Cardiac muscle cell (in vitro differentiated cells and primary cell): Measurements from ENCODE around the gene SLC5A10. TPM values are rescaled to one million over a fixed set of nuclear protein-coding genes. Genes with fewer than 3 reads are reported as not detected.

Experiments used
- DNase-seq, 2 donors: peaks; one replicate each; pipeline versions ENCODE4 v3.0.0 to v3.0.0-alpha.2; 2010 to 2017; ENCODE audit warnings: low read depth in 1 of 2, low spot score in 1 of 2
- H3K27ac ChIP-seq: fragments of 200-600 bp; sonication (generic); 2 replicates; pipeline ENCODE4 v1.5.1; 2016
- H3K27me3 ChIP-seq: fragments of 200-600 bp; sonication (generic); 2 replicates; pipeline ENCODE4 v1.6.0; 2016; ENCODE audit warnings: control low read depth
- H3K36me3 ChIP-seq: fragments of 200-600 bp; sonication (generic); 2 replicates; pipeline ENCODE4 v1.5.1; 2016; ENCODE audit warnings: control low read depth
- H3K4me1 ChIP-seq: fragments of 200-600 bp; sonication (generic); 2 replicates; pipeline ENCODE4 v1.8.1; 2017; ENCODE audit warnings: low read depth, mild to moderate bottlenecking, mixed run types
- H3K4me3 ChIP-seq: fragments of 200-600 bp; sonication (generic); 2 replicates; pipeline ENCODE4 v1.5.1; 2016; ENCODE audit warnings: mild to moderate bottlenecking
- H3K9me3 ChIP-seq: fragments of 200-600 bp; sonication (generic); 2 replicates; pipeline ENCODE4 v1.5.1; 2017; ENCODE audit warnings: low read depth, mild to moderate bottlenecking, control low read depth
- polyA plus RNA-seq: library from polyadenylated mRNA; unstranded; fragments of >200 nt; fragmentation: Nextera tagmentation; extraction: Ambion mirVana; gene quantifications from 2 replicates; pipeline ENCODE4 v1.2.1, GENCODE V29; 2016
- total RNA-seq: library from RNA; depleted of rRNA; stranded (reverse); fragments of >200 nt; gene quantifications from 2 replicates; pipeline ENCODE4 v1.2.3, GENCODE V29; 2016
- TF ChIP-seq, protein P1 (sequence below): IDR thresholded peaks from 2 replicates; pipeline ENCODE4 v1.5.1; 2012; ENCODE audit warnings: low read depth, mild to moderate bottlenecking, low read length

The SLC5A10 gene
- total and polyA plus RNA-seq, 2 experiments from 2014 or later, result 0.06 TPM; not detected in 1

DNA sequence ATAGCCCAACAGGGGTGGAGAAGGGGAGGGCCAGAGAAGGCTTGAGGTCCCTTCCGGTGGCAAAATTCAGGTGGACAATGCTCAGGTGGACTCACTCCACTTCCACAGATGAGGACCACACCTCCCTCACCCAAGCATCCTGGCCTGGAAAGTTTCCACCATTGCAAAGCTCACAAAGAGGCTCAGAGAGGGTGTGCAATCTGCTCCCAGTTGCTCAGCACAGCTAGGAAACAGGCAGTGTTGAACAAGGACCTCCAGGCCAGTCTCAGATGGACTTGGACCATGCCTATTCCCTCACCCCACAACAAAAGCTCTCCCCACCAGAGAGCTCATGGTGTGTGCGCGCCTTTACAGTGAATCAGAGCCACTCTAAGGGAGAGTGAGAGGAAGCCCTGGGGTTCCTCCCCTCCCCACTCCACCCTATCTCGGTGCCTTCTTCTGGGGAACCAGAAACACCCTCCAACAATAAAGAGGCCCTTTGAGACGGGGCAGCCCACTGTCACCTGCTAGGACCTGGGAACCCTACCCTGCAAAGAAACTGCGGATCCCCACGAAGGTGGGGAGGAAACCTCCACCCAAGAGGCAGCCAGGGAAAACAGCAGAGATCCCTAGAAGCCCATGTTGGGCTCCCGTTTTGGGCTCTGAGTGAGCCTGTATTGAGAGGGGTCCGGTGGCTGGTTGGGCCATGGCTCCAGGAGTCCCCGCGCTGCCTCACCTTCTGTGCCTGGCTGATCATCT is 51.0 kb downstream of the SLC5A10 start:
- DNase-seq, result peak in 1 of 2 donors; percentile 27
- Histone ChIP-seq H3K27me3 (no peaks in the 10 kb centered on the region), H3K36me3 (no peaks in the 10 kb centered on the region), H3K9me3 (no peaks in the 10 kb centered on the region), H3K27ac (no peak overlapping the region), H3K4me1 (peaks cover 6% of the 10 kb centered on the region), H3K4me3 (no peak overlapping the region)
- TF ChIP-seq, protein P1, sequence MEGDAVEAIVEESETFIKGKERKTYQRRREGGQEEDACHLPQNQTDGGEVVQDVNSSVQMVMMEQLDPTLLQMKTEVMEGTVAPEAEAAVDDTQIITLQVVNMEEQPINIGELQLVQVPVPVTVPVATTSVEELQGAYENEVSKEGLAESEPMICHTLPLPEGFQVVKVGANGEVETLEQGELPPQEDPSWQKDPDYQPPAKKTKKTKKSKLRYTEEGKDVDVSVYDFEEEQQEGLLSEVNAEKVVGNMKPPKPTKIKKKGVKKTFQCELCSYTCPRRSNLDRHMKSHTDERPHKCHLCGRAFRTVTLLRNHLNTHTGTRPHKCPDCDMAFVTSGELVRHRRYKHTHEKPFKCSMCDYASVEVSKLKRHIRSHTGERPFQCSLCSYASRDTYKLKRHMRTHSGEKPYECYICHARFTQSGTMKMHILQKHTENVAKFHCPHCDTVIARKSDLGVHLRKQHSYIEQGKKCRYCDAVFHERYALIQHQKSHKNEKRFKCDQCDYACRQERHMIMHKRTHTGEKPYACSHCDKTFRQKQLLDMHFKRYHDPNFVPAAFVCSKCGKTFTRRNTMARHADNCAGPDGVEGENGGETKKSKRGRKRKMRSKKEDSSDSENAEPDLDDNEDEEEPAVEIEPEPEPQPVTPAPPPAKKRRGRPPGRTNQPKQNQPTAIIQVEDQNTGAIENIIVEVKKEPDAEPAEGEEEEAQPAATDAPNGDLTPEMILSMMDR, result no peak

DNA sequence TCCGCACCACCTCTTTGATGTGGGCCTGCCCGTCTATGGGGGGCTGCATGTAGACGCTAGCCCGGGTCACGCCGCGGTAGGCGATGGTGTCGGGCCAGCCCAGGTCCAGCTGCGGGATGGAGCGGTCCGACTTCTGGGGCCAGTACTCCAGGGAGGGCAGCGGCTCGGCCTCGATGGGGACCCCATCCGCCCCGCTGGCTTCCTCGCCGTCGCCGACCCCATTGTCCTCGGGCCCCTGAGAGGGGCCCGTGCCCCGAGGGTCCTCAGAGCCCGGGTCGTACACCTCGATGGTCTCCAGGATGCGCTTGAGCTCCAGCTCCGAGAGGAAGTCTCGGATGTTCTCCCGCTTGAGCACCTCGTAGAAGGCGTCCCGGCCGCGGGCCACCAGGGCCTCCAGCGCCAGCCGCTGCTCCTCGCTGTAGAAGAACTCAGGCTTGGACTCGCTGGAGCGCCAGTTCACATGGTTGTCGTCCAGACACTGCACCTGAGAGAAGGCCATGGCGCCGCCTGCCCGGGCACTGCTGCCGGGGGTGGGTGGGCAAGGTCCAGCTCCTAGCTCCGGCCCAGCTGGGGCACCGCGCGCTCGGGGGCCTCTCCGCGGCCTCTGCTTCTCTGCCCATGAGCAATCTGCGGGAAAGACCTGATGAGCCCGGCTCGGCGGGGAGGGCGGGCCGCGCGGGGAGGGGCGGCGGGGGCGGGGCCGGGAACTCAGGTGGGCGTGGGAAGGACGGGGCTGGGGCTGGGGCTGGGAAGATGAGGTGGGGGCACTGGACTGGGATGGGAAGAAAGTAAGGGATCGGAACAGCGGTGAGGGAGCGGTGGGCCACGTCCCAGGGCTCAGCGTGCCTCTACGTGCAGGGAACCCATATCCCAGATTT is 51.8 kb downstream of the SLC5A10 start:
- H3K27ac ChIP-seq, result no peak overlapping the region
- peak overlapping the region; percentile 40 for H3K4me3 ChIP-seq
- no peaks in the 10 kb centered on the region for H3K36me3 ChIP-seq
- no peaks in the 10 kb centered on the region for H3K27me3 ChIP-seq
- H3K4me1 ChIP-seq, result peaks cover 7% of the 10 kb centered on the region
- DNase-seq, result peak; percentile 18 to 28
- no peaks in the 10 kb centered on the region for H3K9me3 ChIP-seq
- TF ChIP-seq, protein P1, result no peak

DNA sequence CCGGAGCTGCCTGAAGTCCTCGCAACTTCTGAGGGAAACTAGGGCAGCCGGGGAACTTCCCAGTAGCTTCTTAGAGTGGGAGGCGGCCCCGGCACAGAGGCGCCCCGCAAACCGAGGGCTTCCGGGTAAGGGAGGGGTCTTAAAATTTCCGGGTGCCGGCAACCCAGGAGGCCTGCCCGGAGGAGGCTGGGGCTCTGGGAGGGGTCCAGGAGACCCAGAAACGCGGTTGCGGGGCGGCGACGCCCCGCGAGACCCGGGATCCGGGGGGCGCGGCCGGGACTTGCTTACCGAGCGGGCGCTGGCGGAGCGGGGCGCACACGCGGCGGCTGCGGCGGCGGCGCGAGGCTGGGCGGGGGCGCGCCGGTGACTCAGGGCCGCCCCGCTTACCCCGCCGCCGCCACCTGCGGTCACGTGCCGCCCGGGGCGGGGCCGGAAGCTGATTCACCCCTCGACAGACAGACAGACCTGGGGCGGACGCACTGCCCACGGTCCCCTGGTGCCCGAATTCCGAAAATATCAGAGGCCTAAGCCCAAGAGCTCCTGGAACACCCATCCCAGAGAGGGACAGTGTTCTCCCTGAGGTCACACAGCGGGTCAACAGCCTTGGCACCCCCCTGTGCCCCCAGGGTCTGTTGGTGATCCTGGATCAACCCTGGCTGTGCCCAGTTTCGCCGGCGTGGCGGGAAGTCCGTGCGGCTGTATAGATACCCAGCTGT is 52.6 kb downstream of the SLC5A10 start, which contains the start of gene FAM83G:
Gene FAM83G (minus strand): TSS at position 344 of the 716 bp plus-strand sequence. CDS start 723 bp downstream, outside the sequence.
- no peak within 1 kb of the TSS for H3K27ac ChIP-seq
- no peaks in the 10 kb centered on the region for H3K27me3 ChIP-seq
- H3K4me3 ChIP-seq, result peak within 1 kb of the TSS; percentile 40
- TF ChIP-seq, protein P1, result no peak
- H3K9me3 ChIP-seq, result no peaks in the 10 kb centered on the region
- H3K4me1 ChIP-seq, result peaks cover 7% of the 10 kb centered on the region
- H3K36me3 ChIP-seq, result no peaks in the 10 kb centered on the region
- peak; percentile 49 to 65 for DNase-seq

DNA sequence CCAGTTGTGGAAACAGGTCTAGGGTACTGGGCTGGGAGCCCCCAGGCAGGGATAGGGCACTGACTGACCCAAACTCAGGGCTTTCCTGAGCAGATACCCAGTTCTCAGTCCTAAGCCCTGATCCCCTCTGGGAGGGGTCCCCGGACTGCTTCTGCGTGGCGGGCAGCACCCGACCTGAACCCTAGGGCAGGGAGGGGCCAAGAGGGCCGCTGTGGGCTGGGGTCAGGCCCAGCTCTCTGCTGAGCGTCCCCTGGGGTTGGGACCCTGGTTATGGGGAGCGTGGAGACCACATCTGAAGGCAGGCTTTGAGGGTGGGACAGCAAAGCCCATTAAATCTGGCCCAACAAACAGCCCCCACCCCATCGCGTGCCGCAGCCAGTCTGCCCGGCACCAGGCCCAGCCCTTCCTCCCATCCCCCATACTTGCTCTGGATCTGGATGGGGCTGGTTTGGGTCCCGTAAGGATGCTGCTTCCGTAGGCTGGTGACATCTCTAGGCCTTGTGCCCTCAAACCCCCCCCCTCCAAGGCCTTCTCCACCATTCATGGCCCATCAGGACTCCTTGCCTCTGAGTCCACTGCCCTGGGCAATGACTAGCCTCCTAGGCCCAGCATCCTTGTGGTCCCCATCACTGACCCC is 53.3 kb downstream of the SLC5A10 start:
- Histone ChIP-seq H3K4me3 (peak overlapping the region; percentile 40), H3K4me1 (peaks cover 7% of the 10 kb centered on the region), H3K27ac (no peak overlapping the region), H3K36me3 (no peaks in the 10 kb centered on the region), H3K27me3 (no peaks in the 10 kb centered on the region), H3K9me3 (no peaks in the 10 kb centered on the region)
- DNase-seq, result no peak
- TF ChIP-seq, protein P1, result no peak
